Ishikawa (cell line): ENCODE measurements around the gene RECQL5.

Source experiments
- CEBPB ChIP-seq: IDR thresholded peaks from 2 replicates; pipeline ENCODE4 v1.6.1; 2012
- CREB1 ChIP-seq: IDR thresholded peaks from 2 replicates; pipeline ENCODE4 v1.6.1; 2012; ENCODE audit warnings: low read depth
- EGR1 ChIP-seq: IDR thresholded peaks from 2 replicates; pipeline ENCODE4 v1.6.1; 2012
- EP300 ChIP-seq: IDR thresholded peaks from 2 replicates; pipeline ENCODE4 v1.6.1; 2012; ENCODE audit warnings: borderline replicate concordance
- FOXM1 ChIP-seq: IDR thresholded peaks from 2 replicates; pipeline ENCODE4 v1.6.1; 2012; ENCODE audit warnings: low read depth, borderline replicate concordance
- MAX ChIP-seq: IDR thresholded peaks from 2 replicates; pipeline ENCODE4 v1.6.1; 2012
- NFIC ChIP-seq: IDR thresholded peaks from 2 replicates; pipeline ENCODE4 v1.6.1; 2012
- RAD21 ChIP-seq: IDR thresholded peaks from 2 replicates; pipeline ENCODE4 v1.6.1; 2012; ENCODE audit warnings: low read depth
- REST ChIP-seq: IDR thresholded peaks from 2 replicates; pipeline ENCODE4 v1.6.1; 2012; ENCODE audit warnings: low read depth, mild to moderate bottlenecking
- TAF1 ChIP-seq: IDR thresholded peaks from 2 replicates; pipeline ENCODE4 v1.6.1; 2012; ENCODE audit warnings: low read depth, mild to moderate bottlenecking
- TCF12 ChIP-seq: IDR thresholded peaks from 2 replicates; pipeline ENCODE4 v1.6.1; 2012; ENCODE audit warnings: low read depth
- TEAD4 ChIP-seq: IDR thresholded peaks from 2 replicates; pipeline ENCODE4 v1.6.1; 2012
- USF1 ChIP-seq: IDR thresholded peaks from 2 replicates; pipeline ENCODE4 v1.6.1; 2012
- YY1 ChIP-seq: IDR thresholded peaks from 2 replicates; pipeline ENCODE4 v1.6.1; 2012; ENCODE audit warnings: low read depth
- ZBTB7A ChIP-seq: IDR thresholded peaks from 2 replicates; pipeline ENCODE4 v1.6.1; 2012; ENCODE audit warnings: low read depth

Gene RECQL5

DNA sequence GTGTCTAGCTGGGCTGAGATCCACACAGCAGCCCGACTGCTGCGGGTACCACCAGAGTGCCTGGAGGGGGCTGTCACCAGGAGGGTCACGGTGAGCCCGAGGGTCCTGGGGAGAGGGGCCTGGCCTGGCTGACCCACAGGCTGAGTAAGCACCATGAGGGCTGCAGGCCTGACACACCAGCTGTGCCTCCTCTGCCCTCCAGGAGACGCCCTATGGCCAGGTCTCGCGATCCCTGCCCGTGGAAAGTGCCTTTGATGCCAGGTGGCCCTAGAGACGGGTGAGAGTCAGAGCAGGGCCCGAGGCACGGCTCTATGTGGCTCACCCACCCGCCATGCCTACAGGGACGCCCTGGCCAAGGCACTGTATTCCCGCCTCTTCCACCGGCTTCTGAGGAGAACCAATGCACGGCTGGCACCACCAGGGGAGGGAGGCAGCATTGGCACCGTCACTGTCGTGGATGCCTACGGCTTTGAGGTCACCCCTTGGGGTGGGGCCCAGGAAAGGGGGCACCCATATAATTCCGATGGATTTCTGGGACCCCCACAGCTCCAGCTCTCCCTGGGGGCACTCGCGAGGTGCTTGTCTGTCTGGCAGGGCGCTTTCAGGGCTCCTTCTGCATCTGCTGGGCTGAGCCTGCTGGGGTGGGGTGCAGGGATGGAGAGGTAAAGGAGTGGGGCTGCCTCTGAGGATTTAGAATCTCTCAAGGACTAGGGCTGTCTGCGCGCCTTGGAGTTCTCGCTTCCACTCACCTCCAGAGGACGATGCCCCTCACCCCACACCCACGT, 72.3 kb downstream of the RECQL5 start:
- no peak for TF ChIP-seq MAX
- TF ChIP-seq FOXM1, result no peak
- TF ChIP-seq REST, result no peak
- no peak for TF ChIP-seq YY1
- TF ChIP-seq CREB1, result no peak
- no peak for TF ChIP-seq EP300
- no peak for TF ChIP-seq TEAD4
- no peak for TF ChIP-seq TAF1
- TF ChIP-seq EGR1, result no peak
- TF ChIP-seq NFIC, result no peak
- TF ChIP-seq CEBPB, result no peak
- TF ChIP-seq RAD21, result no peak
- TF ChIP-seq USF1, result no peak
- TF ChIP-seq ZBTB7A, result no peak
- TF ChIP-seq TCF12, result no peak

GRCh38 chr17:75592348-75593020, 74.5 kb downstream of the RECQL5 start:
- TF ChIP-seq TEAD4, result no peak
- no peak for TF ChIP-seq RAD21
- TF ChIP-seq USF1, result no peak
- no peak for TF ChIP-seq FOXM1
- no peak for TF ChIP-seq TCF12
- no peak for TF ChIP-seq YY1
- no peak for TF ChIP-seq TAF1
- TF ChIP-seq CREB1, result no peak
- TF ChIP-seq NFIC, result no peak
- TF ChIP-seq MAX, result no peak
- TF ChIP-seq REST, result no peak
- no peak for TF ChIP-seq EP300
- no peak for TF ChIP-seq EGR1
- no peak for TF ChIP-seq CEBPB
- TF ChIP-seq ZBTB7A, result no peak

DNA sequence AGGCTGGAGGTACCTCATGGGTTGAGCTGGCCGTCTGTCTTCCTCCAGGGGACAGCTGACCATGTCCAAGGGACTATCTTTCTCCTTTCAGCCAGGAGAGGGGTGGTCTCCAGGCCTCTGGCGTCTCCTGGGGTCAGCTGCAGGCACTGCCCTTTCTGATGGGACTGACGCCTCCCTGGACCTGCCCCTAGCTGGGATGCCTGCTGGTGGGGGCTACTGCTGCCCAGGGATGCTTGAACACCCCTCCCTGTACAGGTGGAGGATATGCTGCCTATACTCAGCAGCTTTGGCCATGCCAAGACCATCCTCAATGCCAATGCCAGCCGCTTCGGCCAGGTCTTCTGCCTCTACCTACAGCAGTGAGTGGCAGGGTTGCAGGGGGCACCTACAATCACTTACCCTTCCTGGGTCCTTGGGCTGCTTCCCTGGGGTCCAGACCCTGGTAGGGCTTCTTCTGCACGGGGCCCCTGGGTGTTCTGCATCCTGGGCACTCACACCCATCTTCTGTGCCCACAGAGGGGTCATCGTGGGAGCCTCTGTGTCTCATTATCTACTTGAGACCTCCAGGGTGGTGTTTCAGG, 75.1 kb downstream of the RECQL5 start:
- TF ChIP-seq USF1 (no peak), TCF12 (no peak), NFIC (no peak), CREB1 (no peak), FOXM1 (no peak), RAD21 (no peak), REST (no peak), TEAD4 (no peak), MAX (no peak), TAF1 (no peak), CEBPB (no peak), ZBTB7A (no peak), EP300 (no peak)
